Astrocyte (in vitro differentiated cells and primary cell): ENCODE data around the gene F13A1. TPM values are rescaled to one million over a fixed set of nuclear protein-coding genes. Genes with fewer than 3 reads are reported as not detected.

Experiments
- DNase-seq: peaks from one replicate; pipeline ENCODE4 v3.0.0-alpha.2; 2010; ENCODE audit warnings: low read depth
- FAIRE-seq: peaks from 2 replicates; lab custom pipeline; 2011; peaks lifted over from hg19 to GRCh38; lab: Jason Lieb, UNC
- H2AFZ ChIP-seq: 2 replicates; pipeline ENCODE4 v1.6.0; 2012; ENCODE audit warnings: low read depth, low read length, inconsistent platforms
- H3K27ac ChIP-seq: 2 replicates; pipeline ENCODE4 v1.5.1; 2011; ENCODE audit warnings: low read depth, low read length, inconsistent platforms
- H3K27me3 ChIP-seq: 2 replicates; pipeline ENCODE4 v1.6.0; 2011; ENCODE audit warnings: low read length, inconsistent platforms; ENCODE audit not compliant: insufficient read depth
- H3K36me3 ChIP-seq: 2 replicates; pipeline ENCODE4 v1.5.1; 2011; ENCODE audit warnings: low read length, inconsistent platforms; ENCODE audit not compliant: insufficient read depth
- H3K4me1 ChIP-seq: 2 replicates; pipeline ENCODE4 v1.5.1; 2011; ENCODE audit warnings: low read length, inconsistent platforms; ENCODE audit not compliant: insufficient read depth
- H3K4me2 ChIP-seq: 2 replicates; pipeline ENCODE4 v1.6.0; 2012; ENCODE audit warnings: low read length, inconsistent platforms
- H3K4me3 ChIP-seq: 2 replicates; pipeline ENCODE4 v1.5.1; 2011; ENCODE audit warnings: low read depth, mild to moderate bottlenecking, low read length, inconsistent platforms; ENCODE audit not compliant: insufficient read depth
- H3K79me2 ChIP-seq: 2 replicates; pipeline ENCODE4 v1.6.0; 2012; ENCODE audit warnings: mild to moderate bottlenecking, low read length, inconsistent platforms; ENCODE audit not compliant: insufficient read depth
- H3K9ac ChIP-seq: 2 replicates; pipeline ENCODE4 v1.6.0; 2012; ENCODE audit warnings: mild to moderate bottlenecking, low read length, inconsistent platforms
- H3K9me3 ChIP-seq: 2 replicates; pipeline ENCODE4 v1.5.1; 2012; ENCODE audit warnings: low read depth, mild to moderate bottlenecking, low read length, inconsistent platforms; ENCODE audit not compliant: insufficient read depth
- H4K20me1 ChIP-seq: 2 replicates; pipeline ENCODE4 v1.6.0; 2012; ENCODE audit warnings: low read length, inconsistent platforms; ENCODE audit not compliant: insufficient read depth
- H3K27ac Mint-ChIP-seq: one replicate; pipeline ENCODE4 v1.8.0; 2021; ENCODE audit warnings: mild to moderate bottlenecking, mixed read lengths; ENCODE audit not compliant: unreplicated experiment
- H3K27me3 Mint-ChIP-seq: one replicate; pipeline ENCODE4 v1.8.0; 2021; ENCODE audit warnings: low read depth, mixed read lengths; ENCODE audit not compliant: unreplicated experiment
- H3K36me3 Mint-ChIP-seq: one replicate; pipeline ENCODE4 v1.8.0; 2021; ENCODE audit warnings: low read depth, mixed read lengths; ENCODE audit not compliant: unreplicated experiment
- H3K4me1 Mint-ChIP-seq: one replicate; pipeline ENCODE4 v1.8.0; 2021; ENCODE audit warnings: low read depth, mixed read lengths; ENCODE audit not compliant: unreplicated experiment
- H3K4me3 Mint-ChIP-seq: one replicate; pipeline ENCODE4 v1.8.0; 2021; ENCODE audit warnings: mild to moderate bottlenecking, moderate library complexity, mixed read lengths; ENCODE audit not compliant: unreplicated experiment
- H3K9me3 Mint-ChIP-seq: one replicate; pipeline ENCODE4 v1.8.0; 2021; ENCODE audit warnings: mild to moderate bottlenecking, mixed read lengths; ENCODE audit not compliant: unreplicated experiment
- CTCF ChIP-seq: IDR thresholded peaks from 2 replicates; pipeline ENCODE4 v1.5.1; 2011; ENCODE audit warnings: low read depth, mild to moderate bottlenecking, inconsistent platforms, low read length, moderate library complexity; ENCODE audit not compliant: insufficient read depth
- EZH2 ChIP-seq: IDR thresholded peaks from 2 replicates; pipeline ENCODE4 v1.6.1; 2012; ENCODE audit warnings: mild to moderate bottlenecking, low read length, inconsistent platforms; ENCODE audit not compliant: insufficient read depth
- total RNA-seq: library from RNA; stranded (reverse); gene quantifications from 2 replicates; pipeline ENCODE4 v1.2.1, GENCODE V29; 2021

The F13A1 gene
- total RNA-seq, 1 donor from 2014 or later, result 10.1 TPM

DNA sequence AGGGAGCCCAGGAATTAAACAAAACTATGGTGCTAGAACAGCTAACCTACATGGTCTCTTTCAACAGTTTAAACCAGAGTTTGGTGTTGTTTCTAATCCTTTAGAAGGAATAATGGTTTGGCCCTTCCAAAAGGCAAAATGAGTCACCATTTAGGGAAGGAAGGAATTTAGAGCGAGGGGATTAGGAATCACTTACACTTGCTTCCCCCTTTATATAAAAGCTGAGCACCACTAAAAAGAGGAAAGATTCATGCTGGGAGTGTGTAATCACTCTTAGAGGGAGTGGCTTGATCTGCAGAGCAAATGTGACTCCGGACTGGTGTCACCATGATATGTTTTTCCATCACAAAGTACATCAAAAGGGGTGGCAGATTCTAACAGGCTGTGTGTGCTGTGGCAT, 63.6 kb downstream of the F13A1 start:
- no peak overlapping the region for H3K4me2 ChIP-seq
- H3K9me3 Mint-ChIP-seq, result no peaks in the 10 kb centered on the region
- peaks cover 17% of the 10 kb centered on the region for H3K4me1 Mint-ChIP-seq
- no peaks in the 10 kb centered on the region for H3K36me3 Mint-ChIP-seq
- H3K79me2 ChIP-seq, result no peaks in the 10 kb centered on the region
- FAIRE-seq (no peak), DNase-seq (no peak)
- H3K4me3 Mint-ChIP-seq, result no peak overlapping the region
- no peak overlapping the region for H3K4me3 ChIP-seq
- no peak overlapping the region for H3K27ac ChIP-seq
- no peaks in the 10 kb centered on the region for H3K4me1 ChIP-seq
- no peaks in the 10 kb centered on the region for H3K36me3 ChIP-seq
- TF ChIP-seq EZH2 (no peak), CTCF (no peak)
- H4K20me1 ChIP-seq, result no peaks in the 10 kb centered on the region
- no peaks in the 10 kb centered on the region for H3K9me3 ChIP-seq
- no peak overlapping the region for H2AFZ ChIP-seq
- peaks cover 5% of the 10 kb centered on the region for H3K27me3 Mint-ChIP-seq
- no peak overlapping the region for H3K27ac Mint-ChIP-seq
- H3K9ac ChIP-seq, result no peak overlapping the region
- no peaks in the 10 kb centered on the region for H3K27me3 ChIP-seq

GRCh38 chr6:6256259-6256658, 64.2 kb downstream of the F13A1 start:
- Histone ChIP-seq H3K4me3 (no peak overlapping the region), H4K20me1 (no peaks in the 10 kb centered on the region), H3K27ac (no peak overlapping the region), H2AFZ (no peak overlapping the region), H3K9ac (no peak overlapping the region), H3K36me3 (no peaks in the 10 kb centered on the region), H3K4me1 (no peaks in the 10 kb centered on the region), H3K9me3 (no peaks in the 10 kb centered on the region), H3K79me2 (no peaks in the 10 kb centered on the region), H3K27me3 (no peaks in the 10 kb centered on the region), H3K4me2 (no peak overlapping the region)
- FAIRE-seq, result no peak
- Mint-ChIP-seq H3K4me1 (peaks cover 23% of the 10 kb centered on the region), H3K9me3 (no peaks in the 10 kb centered on the region), H3K27me3 (peaks cover 5% of the 10 kb centered on the region), H3K27ac (no peak overlapping the region), H3K36me3 (no peaks in the 10 kb centered on the region), H3K4me3 (no peak overlapping the region)
- no peak for TF ChIP-seq CTCF
- no peak for TF ChIP-seq EZH2
- DNase-seq, result no peak

DNA sequence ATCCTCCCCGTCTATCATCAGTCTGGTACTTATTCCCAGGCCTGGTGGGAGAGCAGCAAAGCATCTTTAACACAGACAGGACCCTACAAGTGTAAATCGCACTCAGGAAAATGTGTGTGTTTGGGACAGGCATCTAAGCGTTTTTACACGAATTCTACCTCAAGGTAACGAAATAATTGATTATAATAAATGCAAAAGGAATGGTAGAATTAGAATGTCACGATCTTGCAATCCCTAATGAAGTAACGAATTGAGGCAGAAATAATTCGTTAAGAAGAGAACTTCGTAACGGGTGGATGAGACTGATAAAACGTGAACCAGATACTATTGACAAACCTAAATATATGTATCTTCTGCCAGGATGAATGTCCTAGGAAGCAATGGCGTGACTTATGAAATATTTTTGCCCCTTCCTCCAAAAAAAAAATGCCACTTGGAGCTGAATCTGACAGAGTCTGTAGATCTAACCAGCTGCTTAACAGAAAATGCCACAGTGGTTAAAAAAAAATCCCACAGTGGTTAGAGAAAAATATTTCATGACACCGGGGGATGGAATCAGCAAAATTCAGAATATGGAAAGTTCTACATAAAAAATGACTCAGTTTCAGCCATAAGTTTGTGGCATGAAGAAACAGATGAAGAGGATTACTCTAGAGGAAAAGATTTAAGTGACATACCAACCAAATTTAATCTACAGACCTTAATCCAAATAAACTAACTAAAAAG, 68.7 kb downstream of the F13A1 start:
- Histone ChIP-seq H3K4me3 (no peak overlapping the region), H3K79me2 (no peaks in the 10 kb centered on the region), H3K4me1 (no peaks in the 10 kb centered on the region), H4K20me1 (no peaks in the 10 kb centered on the region), H3K27ac (no peak overlapping the region), H3K36me3 (no peaks in the 10 kb centered on the region), H3K9ac (no peak overlapping the region), H2AFZ (no peak overlapping the region), H3K4me2 (no peak overlapping the region), H3K27me3 (no peaks in the 10 kb centered on the region), H3K9me3 (no peaks in the 10 kb centered on the region)
- peaks cover 14% of the 10 kb centered on the region for H3K4me1 Mint-ChIP-seq
- no peak overlapping the region for H3K4me3 Mint-ChIP-seq
- DNase-seq (no peak), FAIRE-seq (no peak)
- H3K27ac Mint-ChIP-seq, result peak overlapping the region; percentile 71
- TF ChIP-seq CTCF (no peak), EZH2 (no peak)
- H3K36me3 Mint-ChIP-seq, result no peaks in the 10 kb centered on the region
- no peaks in the 10 kb centered on the region for H3K9me3 Mint-ChIP-seq
- H3K27me3 Mint-ChIP-seq, result peaks cover 10% of the 10 kb centered on the region
